OCI-LY7 (cell line): Measurements from ENCODE around the gene KLHL22.

Source experiments
- EZH2phosphoT487 ChIP-seq: fragments of 200-600 bp; sonication (generic); IDR thresholded peaks from 2 replicates; pipeline ENCODE4 v1.6.1; 2018; ENCODE audit warnings: low read depth, borderline replicate concordance, mild to moderate bottlenecking, mixed run types, antibody characterized with exemption, low read length, moderate library complexity, mixed read lengths
- TF ChIP-seq, protein P1 (sequence below): fragments of 200-600 bp; sonication (generic); conservative IDR thresholded peaks from 2 replicates; pipeline ENCODE4 v1.5.1; 2014; ENCODE audit warnings: mild to moderate bottlenecking, antibody characterized with exemption, low read length, moderate library complexity, mixed read lengths

GRCh38 chr22:20431511-20432192 lies 63.9 kb downstream of the KLHL22 start:
- TF ChIP-seq, protein P1, sequence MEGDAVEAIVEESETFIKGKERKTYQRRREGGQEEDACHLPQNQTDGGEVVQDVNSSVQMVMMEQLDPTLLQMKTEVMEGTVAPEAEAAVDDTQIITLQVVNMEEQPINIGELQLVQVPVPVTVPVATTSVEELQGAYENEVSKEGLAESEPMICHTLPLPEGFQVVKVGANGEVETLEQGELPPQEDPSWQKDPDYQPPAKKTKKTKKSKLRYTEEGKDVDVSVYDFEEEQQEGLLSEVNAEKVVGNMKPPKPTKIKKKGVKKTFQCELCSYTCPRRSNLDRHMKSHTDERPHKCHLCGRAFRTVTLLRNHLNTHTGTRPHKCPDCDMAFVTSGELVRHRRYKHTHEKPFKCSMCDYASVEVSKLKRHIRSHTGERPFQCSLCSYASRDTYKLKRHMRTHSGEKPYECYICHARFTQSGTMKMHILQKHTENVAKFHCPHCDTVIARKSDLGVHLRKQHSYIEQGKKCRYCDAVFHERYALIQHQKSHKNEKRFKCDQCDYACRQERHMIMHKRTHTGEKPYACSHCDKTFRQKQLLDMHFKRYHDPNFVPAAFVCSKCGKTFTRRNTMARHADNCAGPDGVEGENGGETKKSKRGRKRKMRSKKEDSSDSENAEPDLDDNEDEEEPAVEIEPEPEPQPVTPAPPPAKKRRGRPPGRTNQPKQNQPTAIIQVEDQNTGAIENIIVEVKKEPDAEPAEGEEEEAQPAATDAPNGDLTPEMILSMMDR = no peak
- no peak for TF ChIP-seq EZH2phosphoT487
